Right kidney (tissue), 1 donor: ENCODE data around the gene PSMG4.
A peak's percentile ranks its signal among the peaks of the same experiment; 100 is the strongest.

Experiments
- DNase-seq: peaks from one replicate; pipeline ENCODE4 v3.0.0-alpha.2; 2016

Gene PSMG4

GRCh38 chr6:3250231-3250675, 8.5 kb upstream of the PSMG4 start:
- no peak for DNase-seq

- peak; percentile 66 for DNase-seq
These were observed 7.1 kb upstream of the PSMG4 start for GRCh38 chr6:3251462-3252314.

GRCh38 chr6:3252369-3252768, 6.4 kb upstream of the PSMG4 start:
- DNase-seq = no peak

- no peak for DNase-seq
These were observed 5.7 kb upstream of the PSMG4 start for GRCh38 chr6:3252861-3253596.

GRCh38 chr6:3253597-3253961, 5.2 kb upstream of the PSMG4 start:
- DNase-seq = no peak

- no peak for DNase-seq
These were observed 546 bp upstream of the PSMG4 start for GRCh38 chr6:3258201-3258600.

GRCh38 chr6:3259491-3259958, 778 bp downstream of the PSMG4 start:
- DNase-seq = peak; percentile 72

- DNase-seq = no peak
These were observed 1.5 kb downstream of the PSMG4 start for GRCh38 chr6:3260296-3260695.

- no peak for DNase-seq
These were observed 2.2 kb downstream of the PSMG4 start for GRCh38 chr6:3260772-3261517.

- DNase-seq = no peak
These were observed 2.7 kb downstream of the PSMG4 start for GRCh38 chr6:3261518-3261820.

- no peak for DNase-seq
These were observed 3.2 kb downstream of the PSMG4 start for GRCh38 chr6:3261921-3262320.

GRCh38 chr6:3263096-3263495, 4.3 kb downstream of the PSMG4 start:
- no peak for DNase-seq

- DNase-seq = no peak
These were observed 5.6 kb downstream of the PSMG4 start for GRCh38 chr6:3264356-3264755.

- no peak for DNase-seq
These were observed 6.9 kb downstream of the PSMG4 start for GRCh38 chr6:3265671-3266070.

- DNase-seq = no peak
These were observed 7.4 kb downstream of the PSMG4 start for GRCh38 chr6:3266170-3266569.

- no peak for DNase-seq
These were observed 8.4 kb downstream of the PSMG4 start for GRCh38 chr6:3267162-3267561.

GRCh38 chr6:3268680-3269079, 9.9 kb downstream of the PSMG4 start:
- no peak for DNase-seq

- DNase-seq = no peak
These were observed 10.7 kb downstream of the PSMG4 start for GRCh38 chr6:3269281-3269975.

GRCh38 chr6:3270258-3270657, 11.5 kb downstream of the PSMG4 start:
- no peak for DNase-seq

- no peak for DNase-seq
These were observed 13.0 kb downstream of the PSMG4 start for GRCh38 chr6:3271756-3272155.

GRCh38 chr6:3272911-3273547, 14.3 kb downstream of the PSMG4 start:
- no peak for DNase-seq
